ENCODE measurements around the gene IPO13.
A peak's percentile ranks its signal among the peaks of the same experiment; 100 is the strongest.

IPO13 gene

DNA sequence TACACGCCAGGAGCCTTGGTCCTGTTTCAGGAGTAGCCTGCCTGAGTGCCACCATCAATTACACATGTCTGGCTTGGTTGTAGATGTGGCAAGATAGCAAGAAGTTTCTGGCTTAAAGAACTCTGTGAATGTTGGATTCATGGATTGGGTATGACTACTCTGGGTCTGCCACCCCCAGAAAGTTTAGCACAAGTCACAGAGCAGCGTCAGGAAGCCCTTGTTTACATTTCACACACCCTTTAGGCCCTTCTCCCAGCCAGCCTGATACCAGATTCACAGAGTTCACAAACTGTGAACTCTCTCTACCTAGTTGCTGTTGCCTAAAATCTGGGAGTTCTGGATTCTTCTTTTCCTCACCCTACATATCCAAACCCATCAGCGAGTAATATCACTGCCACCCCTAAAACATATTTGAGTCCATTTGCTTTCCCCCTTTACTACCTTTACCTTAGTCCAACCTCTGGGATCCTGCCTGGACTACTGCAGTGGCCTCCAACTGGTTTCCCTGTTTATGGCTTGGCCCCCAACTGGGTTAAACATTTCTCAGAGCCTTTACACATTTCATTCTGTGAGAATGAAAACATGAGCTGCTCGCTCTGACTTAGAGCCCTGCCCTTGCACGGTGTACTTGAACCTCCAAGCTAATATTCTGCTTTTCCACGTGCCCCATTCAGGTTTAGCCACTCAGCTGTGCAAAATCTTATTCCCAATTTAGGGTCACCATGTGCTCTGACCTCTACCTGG lies 40.6 kb downstream of the IPO13 start:
- DNase-seq (ENCODE audit: low read depth), result peak; percentile 25
- TF ChIP-seq, protein P1, sequence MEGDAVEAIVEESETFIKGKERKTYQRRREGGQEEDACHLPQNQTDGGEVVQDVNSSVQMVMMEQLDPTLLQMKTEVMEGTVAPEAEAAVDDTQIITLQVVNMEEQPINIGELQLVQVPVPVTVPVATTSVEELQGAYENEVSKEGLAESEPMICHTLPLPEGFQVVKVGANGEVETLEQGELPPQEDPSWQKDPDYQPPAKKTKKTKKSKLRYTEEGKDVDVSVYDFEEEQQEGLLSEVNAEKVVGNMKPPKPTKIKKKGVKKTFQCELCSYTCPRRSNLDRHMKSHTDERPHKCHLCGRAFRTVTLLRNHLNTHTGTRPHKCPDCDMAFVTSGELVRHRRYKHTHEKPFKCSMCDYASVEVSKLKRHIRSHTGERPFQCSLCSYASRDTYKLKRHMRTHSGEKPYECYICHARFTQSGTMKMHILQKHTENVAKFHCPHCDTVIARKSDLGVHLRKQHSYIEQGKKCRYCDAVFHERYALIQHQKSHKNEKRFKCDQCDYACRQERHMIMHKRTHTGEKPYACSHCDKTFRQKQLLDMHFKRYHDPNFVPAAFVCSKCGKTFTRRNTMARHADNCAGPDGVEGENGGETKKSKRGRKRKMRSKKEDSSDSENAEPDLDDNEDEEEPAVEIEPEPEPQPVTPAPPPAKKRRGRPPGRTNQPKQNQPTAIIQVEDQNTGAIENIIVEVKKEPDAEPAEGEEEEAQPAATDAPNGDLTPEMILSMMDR (conservative IDR thresholded peaks at IDR 0.05; ENCODE audit: low read length), result no peak
- H3K4me3 ChIP-seq (ENCODE audit: low read length), result no peak overlapping the region

DNA sequence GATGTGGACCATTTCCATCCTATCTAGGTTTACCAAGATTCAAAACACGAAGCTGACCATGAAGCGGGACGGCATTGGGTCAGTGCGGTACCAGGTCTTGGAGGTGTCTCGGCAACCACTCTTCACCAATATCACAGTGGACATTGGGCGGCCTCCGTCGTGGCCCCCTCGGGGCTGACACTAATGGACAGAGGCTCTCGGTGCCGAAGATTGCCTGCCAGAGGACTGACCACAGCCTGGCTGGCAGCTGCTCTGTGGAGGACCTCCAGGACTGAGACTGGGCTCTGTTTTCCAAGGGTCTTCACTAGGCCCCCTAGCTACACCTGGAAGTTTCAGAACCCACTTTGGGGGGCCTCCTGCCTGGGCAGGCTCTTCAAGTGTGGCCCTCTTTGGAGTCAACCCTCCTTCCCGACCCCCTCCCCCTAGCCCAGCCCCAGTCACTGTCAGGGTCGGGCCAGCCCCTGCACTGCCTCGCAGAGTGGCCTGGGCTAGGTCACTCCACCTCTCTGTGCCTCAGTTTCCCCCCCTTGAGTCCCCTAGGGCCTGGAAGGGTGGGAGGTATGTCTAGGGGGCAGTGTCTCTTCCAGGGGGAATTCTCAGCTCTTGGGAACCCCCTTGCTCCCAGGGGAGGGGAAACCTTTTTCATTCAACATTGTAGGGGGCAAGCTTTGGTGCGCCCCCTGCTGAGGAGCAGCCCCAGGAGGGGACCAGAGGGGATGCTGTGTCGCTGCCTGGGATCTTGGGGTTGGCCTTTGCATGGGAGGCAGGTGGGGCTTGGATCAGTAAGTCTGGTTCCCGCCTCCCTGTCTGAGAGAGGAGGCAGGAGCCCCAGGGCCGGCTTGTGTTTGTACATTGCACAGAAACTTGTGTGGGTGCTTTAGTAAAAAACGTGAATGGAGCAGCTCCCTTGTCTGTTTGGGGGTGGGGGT lies 43.8 kb downstream of the IPO13 start:
- peak overlapping the region; percentile 75 for H3K4me3 ChIP-seq (ENCODE audit: low read length)
- TF ChIP-seq, protein P1 (conservative IDR thresholded peaks at IDR 0.05; ENCODE audit: low read length), result 0 out of 2 replicates have a peak, but pooled peaks have one; percentile 10
- no peak for DNase-seq (ENCODE audit: low read depth)

DNA sequence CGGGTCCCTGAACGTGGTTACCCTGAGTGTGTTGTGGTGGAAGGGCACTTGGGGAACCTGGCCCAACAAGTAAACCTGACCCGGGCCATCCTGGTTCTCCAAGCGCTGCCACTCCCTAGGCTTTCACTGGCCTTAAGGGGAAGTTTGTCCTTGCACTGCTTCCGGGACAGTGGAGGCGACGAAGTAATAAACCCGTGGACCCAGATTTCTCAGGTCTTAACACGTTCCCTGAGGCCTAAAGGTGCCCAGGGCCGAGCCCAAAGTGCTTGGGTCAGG lies 44.4 kb downstream of the IPO13 start:
- TF ChIP-seq, protein P1 (conservative IDR thresholded peaks at IDR 0.05; ENCODE audit: low read length), result no peak
- no peak for DNase-seq (ENCODE audit: low read depth)
- peak overlapping the region; percentile 75 for H3K4me3 ChIP-seq (ENCODE audit: low read length)

DNA sequence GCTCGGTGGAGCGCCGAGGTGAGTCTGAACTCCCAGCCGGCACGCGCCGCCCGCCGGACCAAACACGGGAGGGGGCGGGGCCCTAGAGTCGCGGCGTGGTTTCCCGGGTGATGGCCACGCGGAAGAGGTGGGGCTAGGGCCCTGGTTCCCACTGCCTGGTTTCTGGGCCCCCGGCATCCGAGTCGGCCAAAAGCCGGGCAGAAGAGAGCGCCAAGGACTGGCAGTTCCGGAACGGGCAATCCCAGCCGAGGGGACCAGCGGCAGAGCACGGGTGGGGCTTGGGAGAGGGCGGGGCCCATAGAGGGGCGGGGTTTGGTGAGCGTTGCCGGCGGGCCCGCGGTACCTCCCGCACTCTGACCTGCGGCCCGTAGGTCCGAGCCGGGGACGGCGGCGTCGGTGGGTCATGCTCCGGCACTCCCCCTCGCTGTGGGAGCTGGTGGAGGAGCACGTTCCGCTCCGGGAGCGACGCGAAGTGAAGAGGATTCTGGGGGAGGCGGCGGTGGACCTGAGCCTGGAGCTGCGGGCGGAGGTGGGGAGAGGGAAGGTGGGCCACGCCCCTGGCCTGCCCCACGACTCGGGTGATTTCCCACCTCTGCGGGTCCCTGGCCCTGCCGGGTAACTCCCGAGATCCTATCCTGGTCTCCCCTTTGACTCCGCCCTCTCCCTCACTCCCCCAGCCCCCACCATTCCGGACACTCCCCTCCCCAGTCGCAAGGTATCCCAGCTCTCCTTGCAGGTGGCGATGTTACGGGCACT lies 44.9 kb downstream of the IPO13 start, which contains the start of gene CCDC24:
CCDC24 (plus strand) TSS at position 124 of the 756 bp plus-strand sequence; CDS start at position 404, 280 bp downstream.
- TF ChIP-seq, protein P1 (conservative IDR thresholded peaks at IDR 0.05; ENCODE audit: low read length), result no peak
- H3K4me3 ChIP-seq (ENCODE audit: low read length), result peak within 1 kb of the TSS; percentile 75
- peak; percentile 83 for DNase-seq (ENCODE audit: low read depth)

DNA sequence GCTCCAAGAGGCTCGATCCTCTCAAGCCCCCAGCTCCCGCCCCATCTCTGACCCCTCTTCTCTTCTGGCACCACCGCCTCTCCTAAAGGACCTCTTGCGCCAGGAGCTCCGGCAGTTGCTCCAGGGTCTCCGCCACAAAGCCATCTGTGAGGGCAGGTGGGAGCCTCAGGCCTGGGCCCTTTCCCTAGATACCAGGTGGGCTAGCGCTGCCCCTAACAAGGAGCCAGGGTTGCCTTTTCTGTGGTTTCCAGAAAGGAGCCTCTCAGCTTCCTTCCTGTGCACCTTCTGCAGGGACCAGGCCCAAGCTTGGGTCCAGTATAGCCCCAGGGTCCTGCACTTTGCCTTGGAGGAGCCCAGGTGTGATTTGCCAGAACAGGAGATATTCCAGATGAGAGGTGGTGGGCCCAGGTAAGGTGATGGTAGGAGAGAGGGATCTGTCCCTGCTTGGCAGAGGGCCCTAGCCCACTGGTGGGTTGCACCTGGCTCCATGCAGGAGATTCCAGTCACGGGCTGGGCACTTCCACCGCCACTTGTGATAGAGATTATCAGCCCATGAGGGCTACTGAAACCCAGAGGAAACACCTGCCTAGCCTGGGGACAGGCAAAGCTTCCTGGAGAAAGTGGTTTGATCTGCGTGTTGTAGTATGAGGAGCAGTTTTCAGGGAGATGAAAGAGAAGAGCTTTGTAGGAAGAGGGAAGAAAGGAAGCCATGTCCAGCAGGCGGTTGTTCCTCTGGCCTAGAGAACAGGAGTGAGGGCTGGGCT lies 45.7 kb downstream of the IPO13 start:
- DNase-seq (ENCODE audit: low read depth), result no peak
- peak overlapping the region; percentile 75 for H3K4me3 ChIP-seq (ENCODE audit: low read length)
- TF ChIP-seq, protein P1 (conservative IDR thresholded peaks at IDR 0.05; ENCODE audit: low read length), result no peak

DNA sequence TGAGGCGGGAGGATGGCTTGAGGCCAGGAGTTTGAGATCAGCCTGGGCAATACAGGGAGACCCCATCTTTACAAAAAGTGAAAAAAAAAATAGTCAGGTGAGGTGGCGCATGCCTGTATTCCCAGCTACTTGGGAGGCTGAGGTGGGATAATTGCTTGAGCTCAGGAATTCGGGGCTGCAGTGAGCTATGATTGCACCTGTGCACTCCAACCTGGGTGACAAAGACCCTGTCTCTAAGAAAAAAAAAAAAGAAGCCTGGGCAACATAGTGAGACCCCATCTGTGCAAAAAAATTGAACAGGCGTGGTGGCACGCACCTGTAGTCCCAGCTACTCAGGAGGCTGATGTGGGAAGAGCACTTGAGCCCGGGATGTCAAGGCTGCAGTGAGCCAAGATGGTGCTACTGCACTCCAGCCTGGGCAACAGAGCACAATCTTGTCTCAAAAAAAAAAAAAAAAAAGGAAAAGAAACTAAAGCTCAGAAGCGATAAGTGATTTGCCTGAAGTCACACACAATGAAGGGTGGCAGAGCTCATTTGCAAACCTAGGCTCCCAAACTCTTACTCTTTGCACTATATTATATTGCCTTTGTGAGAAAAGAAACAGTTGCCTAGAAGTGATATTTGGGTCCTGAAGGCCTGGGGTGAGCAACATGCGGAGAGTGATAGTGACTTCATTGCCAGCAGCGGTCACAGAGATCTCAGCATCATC lies 46.6 kb downstream of the IPO13 start:
- DNase-seq (ENCODE audit: low read depth), result no peak
- TF ChIP-seq, protein P1 (conservative IDR thresholded peaks at IDR 0.05; ENCODE audit: low read length), result no peak
- no peak overlapping the region for H3K4me3 ChIP-seq (ENCODE audit: low read length)
